GM23248 (cell line): Measurements from ENCODE around the gene C12orf76.

Experiments
- EZH2 ChIP-seq: fragments of 200-600 bp; sonication (generic); IDR thresholded peaks from 2 replicates; pipeline ENCODE4 v1.6.1; 2018; ENCODE audit warnings: antibody characterized with exemption, mild to moderate bottlenecking; ENCODE audit not compliant: insufficient read depth, poor library complexity, severe bottlenecking
- EZH2phosphoT487 ChIP-seq: fragments of 200-600 bp; sonication (generic); IDR thresholded peaks from 2 replicates; pipeline ENCODE4 v1.6.1; 2018; ENCODE audit warnings: antibody characterized with exemption, moderate library complexity, mild to moderate bottlenecking, low read depth; ENCODE audit not compliant: insufficient read depth

- TF ChIP-seq EZH2phosphoT487 (no peak), EZH2 (no peak)
These were observed 29.5 kb upstream of the C12orf76 start for GRCh38 chr12:110077800-110078199.
